Measurements from ENCODE around the gene PTPN13.

DNA sequence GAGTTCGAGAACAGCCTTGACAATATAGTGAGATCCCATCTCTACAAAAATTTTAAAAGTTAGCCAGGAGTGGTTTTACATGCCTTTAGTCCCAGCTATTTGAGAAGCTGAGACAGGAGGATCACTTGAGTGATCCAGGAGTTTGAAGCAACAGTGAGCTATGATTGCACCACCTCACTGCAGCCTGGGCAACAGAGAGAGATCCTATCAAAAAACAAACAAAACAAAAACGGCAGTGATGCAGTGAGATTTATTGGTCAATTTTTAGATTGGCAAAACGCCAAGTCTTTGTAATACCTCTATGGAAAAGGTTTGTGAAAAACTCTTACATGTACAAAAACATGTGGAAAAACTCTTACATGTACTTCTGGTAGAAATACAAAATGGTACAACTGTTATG is 91.3 kb downstream of the PTPN13 start:
- TF ChIP-seq, protein P1, sequence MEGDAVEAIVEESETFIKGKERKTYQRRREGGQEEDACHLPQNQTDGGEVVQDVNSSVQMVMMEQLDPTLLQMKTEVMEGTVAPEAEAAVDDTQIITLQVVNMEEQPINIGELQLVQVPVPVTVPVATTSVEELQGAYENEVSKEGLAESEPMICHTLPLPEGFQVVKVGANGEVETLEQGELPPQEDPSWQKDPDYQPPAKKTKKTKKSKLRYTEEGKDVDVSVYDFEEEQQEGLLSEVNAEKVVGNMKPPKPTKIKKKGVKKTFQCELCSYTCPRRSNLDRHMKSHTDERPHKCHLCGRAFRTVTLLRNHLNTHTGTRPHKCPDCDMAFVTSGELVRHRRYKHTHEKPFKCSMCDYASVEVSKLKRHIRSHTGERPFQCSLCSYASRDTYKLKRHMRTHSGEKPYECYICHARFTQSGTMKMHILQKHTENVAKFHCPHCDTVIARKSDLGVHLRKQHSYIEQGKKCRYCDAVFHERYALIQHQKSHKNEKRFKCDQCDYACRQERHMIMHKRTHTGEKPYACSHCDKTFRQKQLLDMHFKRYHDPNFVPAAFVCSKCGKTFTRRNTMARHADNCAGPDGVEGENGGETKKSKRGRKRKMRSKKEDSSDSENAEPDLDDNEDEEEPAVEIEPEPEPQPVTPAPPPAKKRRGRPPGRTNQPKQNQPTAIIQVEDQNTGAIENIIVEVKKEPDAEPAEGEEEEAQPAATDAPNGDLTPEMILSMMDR (IDR thresholded peaks at IDR 0.05), result no peak
- no peak for TF ChIP-seq POLR2A (IDR thresholded peaks at IDR 0.05)

All from breast epithelium (tissue), 3 donors.